Measurements from ENCODE around the gene DISP2. TPM values are rescaled to one million over a fixed set of nuclear protein-coding genes. Genes with fewer than 3 reads are reported as not detected.

Gene DISP2
- total RNA-seq, 1 experiment from 2014 or later: 1.3 TPM

GRCh38 chr15:40358471-40359353 lies 693 bp downstream of the DISP2 start:
- H3K4me2 ChIP-seq (ENCODE audit: insufficient read depth, insufficient read length, low read length): peak overlapping the region; percentile 58
- no peaks in the 10 kb centered on the region; a peak in 1 of 7 replicates for H3K36me3 Mint-ChIP-seq (ENCODE audit: insufficient read depth in 1 of 3, low read depth in 3 of 3)
- no peak overlapping the region for H2BK20ac ChIP-seq (ENCODE audit: low read depth, low read length, poor library complexity, severe bottlenecking)
- H3K9ac ChIP-seq (ENCODE audit: extremely low read depth, insufficient read length, low read length): no peak overlapping the region
- no peak overlapping the region for H3T11ph ChIP-seq (ENCODE audit: low read length)
- no peak overlapping the region for H3K14ac ChIP-seq (ENCODE audit: insufficient read depth, low read length)
- no peaks in the 10 kb centered on the region for H3K79me1 ChIP-seq (ENCODE audit: insufficient read depth, low read depth, low read length, poor library complexity, severe bottlenecking)
- H4K91ac ChIP-seq (ENCODE audit: insufficient read length, low read depth, low read length): no peak overlapping the region
- no peak overlapping the region for H2BK12ac ChIP-seq (ENCODE audit: insufficient read length, low read depth, low read length)
- no peak overlapping the region for H2AK5ac ChIP-seq (ENCODE audit: insufficient read length, low read length)
- H3K4me3 Mint-ChIP-seq: peak overlapping the region; percentile 71 to 84
- peaks cover 22 to 31% of the 10 kb centered on the region in 2 experiments for H3K4me1 Mint-ChIP-seq
- no peak overlapping the region for H2BK5ac ChIP-seq (ENCODE audit: insufficient read length, low read length)
- H3K18ac ChIP-seq (ENCODE audit: insufficient read length, low read depth, low read length): no peak overlapping the region
- no peak overlapping the region for H2BK15ac ChIP-seq (ENCODE audit: low read depth, low read length)
- H3K56ac ChIP-seq (ENCODE audit: insufficient read length, low read depth, low read length): no peak overlapping the region
- H4K5ac ChIP-seq (ENCODE audit: insufficient read length, low read depth, low read length): no peak overlapping the region
- no peak overlapping the region for H3K27ac Mint-ChIP-seq
- peak; percentile 64 for DNase-seq
- H4K20me1 ChIP-seq (ENCODE audit: control insufficient read depth, insufficient read depth, insufficient read length): no peaks in the 10 kb centered on the region
- H2BK120ac ChIP-seq (ENCODE audit: low read depth, low read length, poor library complexity, severe bottlenecking): no peak overlapping the region
- no peak overlapping the region for H3K23ac ChIP-seq (ENCODE audit: insufficient read length, low read depth, low read length)
- no peak for TF ChIP-seq CTCF (conservative IDR thresholded peaks at IDR 0.05)
- H4K8ac ChIP-seq (replicated peaks; ENCODE audit: insufficient read length, low read depth, low read length): no peak overlapping the region
- H3K4me1 ChIP-seq (ENCODE audit: insufficient read depth, low read length): no peaks in the 10 kb centered on the region; the same call in 1 of the 2 replicates
- H3K9me3 Mint-ChIP-seq: no peaks in the 10 kb centered on the region
- no CpG with 5 or more reads among the region's 31 CpGs for WGBS (ENCODE audit: extremely low coverage, insufficient read length, low lambda C conversion rate)
- peaks cover 53% of the 10 kb centered on the region for H3K27me3 Mint-ChIP-seq (ENCODE audit: low read depth)
- no peak overlapping the region for H2AFZ ChIP-seq (ENCODE audit: low read length)
- H3K27me3 ChIP-seq (ENCODE audit: insufficient read depth, low read length): peaks cover 3% of the 10 kb centered on the region
- no peaks in the 10 kb centered on the region for H3K79me2 ChIP-seq (ENCODE audit: insufficient read depth, low read length)
- no peak overlapping the region for H3K4ac ChIP-seq (ENCODE audit: low read depth, low read length)
- H3K27ac ChIP-seq (ENCODE audit: insufficient read length, low read depth, low read length): no peak overlapping the region
- peaks cover 8% of the 10 kb centered on the region for H3K23me2 ChIP-seq (ENCODE audit: insufficient read length, low read depth, low read length, poor library complexity, severe bottlenecking)
- no peaks in the 10 kb centered on the region for H3K9me3 ChIP-seq (ENCODE audit: control insufficient read depth, low read depth, low read length)
